HUDEP-2 (cell line): ENCODE measurements around the gene BABAM2.
"Not testable (repeated sequence)": the region's sequence is repeated elsewhere in the genome, so short reads cannot be mapped to it uniquely, and the experiment has no call there.

ENCODE experiments used
- DNase-seq, 76 experiments: peaks; one replicate each; lab custom pipeline; 2025; ENCODE audit not compliant: unreplicated experiment in 76 of 76; lab: John Stamatoyannopoulos, UW

The BABAM2 gene

GRCh38 chr2:27968957-27969356 is 78.4 kb downstream of the BABAM2 start:
- DNase-seq, result not testable (repeated sequence)

- no peak for DNase-seq
Measured at GRCh38 chr2:27972311-27972710, 81.8 kb downstream of the BABAM2 start.

GRCh38 chr2:27973592-27973991 is 83.1 kb downstream of the BABAM2 start:
- no peak for DNase-seq

- DNase-seq, result no peak
Measured at GRCh38 chr2:27976308-27976707, 85.8 kb downstream of the BABAM2 start.

- peak in 1 of 76 experiments; percentile 4 for DNase-seq
Measured at GRCh38 chr2:27977731-27978312, 87.3 kb downstream of the BABAM2 start.

- DNase-seq, result not testable (repeated sequence)
Measured at GRCh38 chr2:27978761-27979160, 88.2 kb downstream of the BABAM2 start.

- no peak for DNase-seq
Measured at GRCh38 chr2:27980242-27980641, 89.7 kb downstream of the BABAM2 start.

- no peak for DNase-seq
Measured at GRCh38 chr2:27984153-27984552, 93.6 kb downstream of the BABAM2 start.

GRCh38 chr2:27988306-27988705 is 97.8 kb downstream of the BABAM2 start:
- DNase-seq, result peak in 5 of 76 experiments; percentile 4 to 28 (median 11)

- DNase-seq, result no peak
Measured at GRCh38 chr2:27988718-27989117, 98.2 kb downstream of the BABAM2 start.

GRCh38 chr2:27989149-27989548 is 98.6 kb downstream of the BABAM2 start:
- no peak for DNase-seq

- DNase-seq, result peak in 36 of 76 experiments; percentile 2 to 58 (median 22)
Measured at GRCh38 chr2:27990030-27990590, 99.6 kb downstream of the BABAM2 start.

- no peak for DNase-seq
Measured at GRCh38 chr2:27991146-27991545, 100.6 kb downstream of the BABAM2 start.

- DNase-seq, result no peak
Measured at GRCh38 chr2:27992787-27993401, 102.4 kb downstream of the BABAM2 start.

GRCh38 chr2:27993402-27993787 is 102.9 kb downstream of the BABAM2 start:
- no peak for DNase-seq

- no peak for DNase-seq
Measured at GRCh38 chr2:27993950-27994728, 103.6 kb downstream of the BABAM2 start.

GRCh38 chr2:27996156-27996922 is 105.8 kb downstream of the BABAM2 start:
- DNase-seq, result no peak

- DNase-seq, result no peak
Measured at GRCh38 chr2:28000287-28000686, 109.8 kb downstream of the BABAM2 start.

- DNase-seq, result no peak
Measured at GRCh38 chr2:28002181-28002580, 111.7 kb downstream of the BABAM2 start.

GRCh38 chr2:28004086-28004485 is 113.6 kb downstream of the BABAM2 start:
- no peak for DNase-seq

- no peak for DNase-seq
Measured at GRCh38 chr2:28009732-28010131, 119.2 kb downstream of the BABAM2 start.
